Keratinocyte (primary cell): ENCODE data around the gene PSG3. TPM values are rescaled to one million over a fixed set of nuclear protein-coding genes. Genes with fewer than 3 reads are reported as not detected.
"Not testable (repeated sequence)": the region's sequence is repeated elsewhere in the genome, so short reads cannot be mapped to it uniquely, and the experiment has no call there.

Experiments used
- DNase-seq: peaks from one replicate; pipeline ENCODE4 v3.0.0-alpha.2; 2011; ENCODE audit warnings: low read depth, missing footprints, low spot score
- FAIRE-seq: peaks from 2 replicates; lab custom pipeline; 2011; peaks lifted over from hg19 to GRCh38; lab: Jason Lieb, UNC
- H2AFZ ChIP-seq: 2 replicates; pipeline ENCODE4 v1.6.0; 2012; ENCODE audit warnings: low read length, control low read depth, inconsistent platforms; ENCODE audit not compliant: control insufficient read depth
- H3K27ac ChIP-seq: 2 replicates; pipeline ENCODE4 v1.5.1; 2011; ENCODE audit warnings: low read length; ENCODE audit not compliant: control insufficient read depth, insufficient read depth
- H3K27me3 ChIP-seq: 3 replicates; pipeline ENCODE4 v1.6.0; 2011; ENCODE audit warnings: low read length; ENCODE audit not compliant: control insufficient read depth, insufficient read depth; ENCODE audit errors: extremely low read depth
- H3K36me3 ChIP-seq, 2 experiments: 2 replicates in 1 of 2; 3 replicates in 1 of 2; pipeline ENCODE4 v1.5.1; 2011; ENCODE audit warnings: low read length in 2 of 2, mild to moderate bottlenecking in 1 of 2; ENCODE audit not compliant: control insufficient read depth in 2 of 2, insufficient read depth in 2 of 2; ENCODE audit errors: extremely low read depth in 1 of 2
- H3K4me1 ChIP-seq: 3 replicates; pipeline ENCODE4 v1.5.1; 2011; ENCODE audit warnings: low read length; ENCODE audit not compliant: control insufficient read depth, insufficient read depth; ENCODE audit errors: extremely low read depth
- H3K4me2 ChIP-seq: 3 replicates; pipeline ENCODE4 v1.6.0; 2011; ENCODE audit warnings: low read depth, low read length; ENCODE audit not compliant: control insufficient read depth, insufficient read depth; ENCODE audit errors: extremely low read depth
- H3K4me3 ChIP-seq, 3 experiments: fragments of 200-600 bp in 1 of 3; sonication (generic) in 1 of 3; 2 replicates in 2 of 3; 3 replicates in 1 of 3; pipeline ENCODE4 v1.5.1; 2011 to 2016; ENCODE audit warnings: low read length in 3 of 3, mild to moderate bottlenecking in 3 of 3, control low read depth in 2 of 3, inconsistent platforms in 1 of 3, low read depth in 1 of 3, mixed read lengths in 1 of 3, mixed run types in 1 of 3, moderate library complexity in 1 of 3; ENCODE audit not compliant: control insufficient read depth in 2 of 3, insufficient read depth in 2 of 3; ENCODE audit errors: extremely low read depth in 1 of 3
- H3K79me2 ChIP-seq: 2 replicates; pipeline ENCODE4 v1.6.0; 2012; ENCODE audit warnings: low read length; ENCODE audit not compliant: control insufficient read depth, insufficient read depth
- H3K9ac ChIP-seq: 3 replicates; pipeline ENCODE4 v1.6.0; 2011; ENCODE audit warnings: low read length; ENCODE audit not compliant: control insufficient read depth, insufficient read depth; ENCODE audit errors: extremely low read depth
- H3K9me1 ChIP-seq: 3 replicates; pipeline ENCODE4 v1.6.0; 2011; ENCODE audit warnings: low read length; ENCODE audit not compliant: control insufficient read depth, insufficient read depth; ENCODE audit errors: extremely low read depth
- H3K9me3 ChIP-seq: 2 replicates; pipeline ENCODE4 v1.5.1; 2012; ENCODE audit warnings: low read depth, low read length; ENCODE audit not compliant: control insufficient read depth
- H4K20me1 ChIP-seq: 3 replicates; pipeline ENCODE4 v1.6.0; 2011; ENCODE audit warnings: low read length; ENCODE audit not compliant: control insufficient read depth, insufficient read depth; ENCODE audit errors: extremely low read depth
- dilution Hi-C: fragments of 300-500 bp; cut with MboI; formaldehyde crosslinking; loops from one replicate; pipeline ENCODE4 v1.7.0; 2020; ENCODE audit warnings: low sequenced_read_pairs; ENCODE audit not compliant: extremely low pct_ligation_motif_present
- polyA plus RNA-seq, 5 experiments: library from polyadenylated mRNA; depleted of rRNA in 3 of 5; stranded (reverse) in 3 of 5; stranded (forward) in 1 of 5; unstranded in 1 of 5; fragments of >200 nt; gene quantifications; 1 replicate in 1 of 5; 2 replicates in 3 of 5; 3 replicates in 1 of 5; pipeline versions ENCODE4 v1.2.1 to v1.2.3, GENCODE V29; 2011 to 2012; ENCODE audit warnings: missing spikeins in 2 of 5, low read depth in 1 of 5, low replicate concordance in 1 of 5
- TF ChIP-seq, protein P1 (sequence below), 3 experiments: IDR thresholded peaks in 1 of 3; conservative IDR thresholded peaks in 1 of 3; optimal IDR thresholded peaks in 1 of 3; 2 replicates in 2 of 3; 3 replicates in 1 of 3; pipeline versions ENCODE3 to v1.5.1; 2011; ENCODE audit warnings: low read length in 3 of 3, mild to moderate bottlenecking in 3 of 3, moderate library complexity in 2 of 3, control low read depth in 1 of 3, inconsistent platforms in 1 of 3; ENCODE audit not compliant: insufficient read depth in 2 of 3; ENCODE audit errors: extremely low read depth in 1 of 3

Gene PSG3
- polyA plus RNA-seq, 1 donor (not counting 4 experiments of a cell fraction or from before 2014, with no cell fraction given): not detected

GRCh38 chr19:42776750-42777612, 36.7 kb upstream of the PSG3 start:
- dilution Hi-C loops, H3K9me3 ChIP-seq, H3K4me2 ChIP-seq, H2AFZ ChIP-seq, H3K27ac ChIP-seq, H3K9me1 ChIP-seq, H4K20me1 ChIP-seq, H3K9ac ChIP-seq, H3K36me3 ChIP-seq, FAIRE-seq, H3K4me1 ChIP-seq, H3K27me3 ChIP-seq, H3K4me3 ChIP-seq, H3K79me2 ChIP-seq: not testable (repeated sequence)
- peak; percentile 2 for DNase-seq
- TF ChIP-seq, protein P1, sequence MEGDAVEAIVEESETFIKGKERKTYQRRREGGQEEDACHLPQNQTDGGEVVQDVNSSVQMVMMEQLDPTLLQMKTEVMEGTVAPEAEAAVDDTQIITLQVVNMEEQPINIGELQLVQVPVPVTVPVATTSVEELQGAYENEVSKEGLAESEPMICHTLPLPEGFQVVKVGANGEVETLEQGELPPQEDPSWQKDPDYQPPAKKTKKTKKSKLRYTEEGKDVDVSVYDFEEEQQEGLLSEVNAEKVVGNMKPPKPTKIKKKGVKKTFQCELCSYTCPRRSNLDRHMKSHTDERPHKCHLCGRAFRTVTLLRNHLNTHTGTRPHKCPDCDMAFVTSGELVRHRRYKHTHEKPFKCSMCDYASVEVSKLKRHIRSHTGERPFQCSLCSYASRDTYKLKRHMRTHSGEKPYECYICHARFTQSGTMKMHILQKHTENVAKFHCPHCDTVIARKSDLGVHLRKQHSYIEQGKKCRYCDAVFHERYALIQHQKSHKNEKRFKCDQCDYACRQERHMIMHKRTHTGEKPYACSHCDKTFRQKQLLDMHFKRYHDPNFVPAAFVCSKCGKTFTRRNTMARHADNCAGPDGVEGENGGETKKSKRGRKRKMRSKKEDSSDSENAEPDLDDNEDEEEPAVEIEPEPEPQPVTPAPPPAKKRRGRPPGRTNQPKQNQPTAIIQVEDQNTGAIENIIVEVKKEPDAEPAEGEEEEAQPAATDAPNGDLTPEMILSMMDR (optimal IDR thresholded peaks at IDR 0.05 in 1 of 3, IDR thresholded peaks at IDR 0.05 in 1 of 3, conservative IDR thresholded peaks at IDR 0.05 in 1 of 3; ENCODE audit: extremely low read depth in 1 of 3, insufficient read depth in 2 of 3, low read length in 3 of 3): peak; percentile 28 to 88 (median 69)

DNA sequence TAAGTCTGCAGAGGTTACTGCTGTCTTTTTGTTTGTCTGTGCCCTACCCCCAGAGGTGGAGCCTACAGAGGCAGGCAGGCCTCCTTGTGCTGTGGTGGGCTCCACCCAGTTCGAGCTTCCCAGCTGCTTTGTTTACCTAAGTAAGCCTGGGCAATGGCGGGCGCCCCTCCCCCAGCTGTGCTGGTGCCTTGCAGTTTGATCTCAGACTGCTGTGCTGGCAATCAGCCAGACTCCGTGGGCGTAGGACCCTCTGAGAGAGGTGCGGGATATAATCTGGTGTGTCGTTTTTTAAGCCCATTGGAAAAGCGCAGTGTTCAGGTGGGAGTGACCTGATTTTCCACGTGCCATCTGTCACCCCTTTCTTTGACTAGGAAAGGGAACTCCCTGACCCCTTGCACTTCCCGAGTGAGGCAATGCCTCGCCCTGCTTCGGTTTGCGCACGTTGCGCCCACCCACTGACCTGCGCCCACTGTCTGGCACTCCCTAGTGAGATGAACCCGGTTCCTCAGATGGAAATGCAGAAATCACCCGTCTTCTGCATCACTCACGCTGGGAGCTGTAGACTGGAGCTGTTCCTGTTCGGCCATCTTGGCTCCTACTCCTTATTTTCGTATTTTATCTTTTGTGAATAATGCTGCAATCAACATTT, 34.4 kb upstream of the PSG3 start:
- H3K36me3 ChIP-seq, DNase-seq, H3K4me2 ChIP-seq, FAIRE-seq, H3K79me2 ChIP-seq, H3K9ac ChIP-seq, H3K4me3 ChIP-seq, H3K9me3 ChIP-seq, H3K27me3 ChIP-seq, dilution Hi-C loops, H3K27ac ChIP-seq, H3K9me1 ChIP-seq, H4K20me1 ChIP-seq, H3K4me1 ChIP-seq, H2AFZ ChIP-seq: not testable (repeated sequence)
